Measurements from ENCODE around the gene ANKRD53. TPM values are rescaled to one million over a fixed set of nuclear protein-coding genes. Genes with fewer than 3 reads are reported as not detected.

The ANKRD53 gene
- total and polyA plus RNA-seq, 7 experiments from 2014 or later = 0.21 to 1.5 (median 0.63) TPM; not detected in 3

- H3K4me3 Mint-ChIP-seq = no peak overlapping the region
- peak overlapping the region in 3 of 9 donors; percentile 1 to 76 (median 65) for H3K27ac Mint-ChIP-seq
- Histone ChIP-seq H3K27ac (ENCODE audit: low read depth, low read length) (no peak overlapping the region), H3K36me3 (ENCODE audit: control insufficient read depth in 2 of 3, insufficient read depth in 3 of 3, low read length in 3 of 3) (peaks cover 12 to 45% (median 27%) of the 10 kb centered on the region in 3 experiments), H3K4me3 (ENCODE audit: low read length) (no peak overlapping the region), H3K4me1 (ENCODE audit: control insufficient read depth in 2 of 2, insufficient read depth in 2 of 2, low read length in 2 of 2) (no peaks in the 10 kb centered on the region), H3K9me3 (ENCODE audit: control insufficient read depth in 2 of 3, low read length in 3 of 3) (no peaks in the 10 kb centered on the region), H3K27me3 (ENCODE audit: control insufficient read depth in 2 of 2, insufficient read depth in 2 of 2, low read length in 2 of 2) (no peaks in the 10 kb centered on the region)
- ATAC-seq = no peak
- ChIA-PET POLR2A (interaction anchor here (1.1 to 1.2 kb wide), 2 partner anchors 9 kb away, joined by 3 read pairs; partner anchors contain the start of gene TEX261), CTCF (interaction anchor here (0.7 to 2.1 kb wide), 3 partner anchors 10 to 23 kb away, joined by 3 to 24 read pairs (median 3); no protein-coding TSS in a partner anchor)
- H3K9me3 Mint-ChIP-seq = no peaks in the 10 kb centered on the region
- H3K36me3 Mint-ChIP-seq = peaks cover 0 to 28% (median 6%) of the 10 kb centered on the region in 5 donors
- peaks cover 7 to 22% (median 18%) of the 10 kb centered on the region in 7 donors for H3K4me1 Mint-ChIP-seq
- intact Hi-C loops (cut with micrococcal nuclease) = loop anchor here (1.0 kb wide), 4 partner anchors 9 to 20 kb away; partner anchors contain the start of gene TEX261 (in 1 of the 2)
- DNase-seq = no peak
- H3K27me3 Mint-ChIP-seq = no peaks in the 10 kb centered on the region
Observed at GRCh38 chr2:70985283-70985688, 6.9 kb downstream of the ANKRD53 start.

GRCh38 chr2:70985956-70986355 lies 7.5 kb downstream of the ANKRD53 start:
- H3K9me3 Mint-ChIP-seq = no peaks in the 10 kb centered on the region
- H3K27me3 ChIP-seq (ENCODE audit: control insufficient read depth in 2 of 2, insufficient read depth in 2 of 2, low read length in 2 of 2) = no peaks in the 10 kb centered on the region
- H3K4me3 ChIP-seq (ENCODE audit: low read length) = no peak overlapping the region
- CTCF ChIA-PET = interaction anchor here (0.7 to 1.4 kb wide), 2 partner anchors 23 to 83 kb away, joined by 3 to 4 read pairs; no protein-coding TSS in a partner anchor
- H3K27ac Mint-ChIP-seq = peak overlapping the region in 6 of 9 donors; percentile 1 to 65 (median 40)
- no peak overlapping the region for H3K27ac ChIP-seq (ENCODE audit: low read depth, low read length)
- intact Hi-C loops (cut with micrococcal nuclease) = loop anchor here (1.0 kb wide), 4 partner anchors 8 to 21 kb away; partner anchors contain the start of gene TEX261 (in 1 of the 2)
- H3K4me3 Mint-ChIP-seq = no peak overlapping the region
- POLR2A ChIA-PET = interaction anchor here (1.1 kb wide), 1 partner anchor 9 kb away, joined by 3 read pairs; the partner anchor contains the start of gene TEX261
- no peaks in the 10 kb centered on the region for H3K9me3 ChIP-seq (ENCODE audit: control insufficient read depth in 2 of 3, low read length in 3 of 3)
- peaks cover 7 to 24% (median 22%) of the 10 kb centered on the region in 7 donors for H3K4me1 Mint-ChIP-seq
- no peaks in the 10 kb centered on the region for H3K27me3 Mint-ChIP-seq
- peaks cover 15 to 52% (median 27%) of the 10 kb centered on the region in 3 experiments for H3K36me3 ChIP-seq (ENCODE audit: control insufficient read depth in 2 of 3, insufficient read depth in 3 of 3, low read length in 3 of 3)
- ATAC-seq = no peak
- H3K4me1 ChIP-seq (ENCODE audit: control insufficient read depth in 2 of 2, insufficient read depth in 2 of 2, low read length in 2 of 2) = no peaks in the 10 kb centered on the region
- peaks cover 0 to 32% (median 6%) of the 10 kb centered on the region in 5 donors for H3K36me3 Mint-ChIP-seq
- no peak for DNase-seq

- no peaks in the 10 kb centered on the region for H3K4me1 ChIP-seq (ENCODE audit: control insufficient read depth in 2 of 2, insufficient read depth in 2 of 2, low read length in 2 of 2)
- DNase-seq (peak in 1 of 9 donors; percentile 18), ATAC-seq (no peak)
- H3K4me3 Mint-ChIP-seq = no peak overlapping the region
- no peaks in the 10 kb centered on the region for H3K9me3 Mint-ChIP-seq
- no peaks in the 10 kb centered on the region for H3K27me3 ChIP-seq (ENCODE audit: control insufficient read depth in 2 of 2, insufficient read depth in 2 of 2, low read length in 2 of 2)
- CTCF ChIA-PET = no interaction called here
- H3K4me1 Mint-ChIP-seq = peaks cover 11 to 30% (median 28%) of the 10 kb centered on the region in 7 donors
- H3K4me3 ChIP-seq (ENCODE audit: low read length) = no peak overlapping the region
- no peak overlapping the region for H3K27ac ChIP-seq (ENCODE audit: low read depth, low read length)
- no peaks in the 10 kb centered on the region for H3K27me3 Mint-ChIP-seq
- peaks cover 15 to 59% (median 27%) of the 10 kb centered on the region in 3 experiments for H3K36me3 ChIP-seq (ENCODE audit: control insufficient read depth in 2 of 3, insufficient read depth in 3 of 3, low read length in 3 of 3)
- H3K36me3 Mint-ChIP-seq = peaks cover 0 to 37% (median 10%) of the 10 kb centered on the region in 5 donors
- intact Hi-C loops (cut with micrococcal nuclease) = no loop called here
- H3K27ac Mint-ChIP-seq = peak overlapping the region in 4 of 9 donors; percentile 1 to 56 (median 8)
- POLR2A ChIA-PET = interaction anchor here (1.1 kb wide), 1 partner anchor 8 kb away, joined by 3 read pairs; the partner anchor contains the start of gene TEX261
- no peaks in the 10 kb centered on the region for H3K9me3 ChIP-seq (ENCODE audit: control insufficient read depth in 2 of 3, low read length in 3 of 3)
Observed at GRCh38 chr2:70986499-70987189, 8.2 kb downstream of the ANKRD53 start.

- Histone ChIP-seq H3K27ac (ENCODE audit: low read depth, low read length) (no peak overlapping the region), H3K9me3 (ENCODE audit: control insufficient read depth in 2 of 3, low read length in 3 of 3) (no peaks in the 10 kb centered on the region), H3K4me1 (ENCODE audit: control insufficient read depth in 2 of 2, insufficient read depth in 2 of 2, low read length in 2 of 2) (no peaks in the 10 kb centered on the region), H3K36me3 (ENCODE audit: control insufficient read depth in 2 of 3, insufficient read depth in 3 of 3, low read length in 3 of 3) (peaks cover 15 to 62% (median 27%) of the 10 kb centered on the region in 3 experiments), H3K27me3 (ENCODE audit: control insufficient read depth in 2 of 2, insufficient read depth in 2 of 2, low read length in 2 of 2) (no peaks in the 10 kb centered on the region), H3K4me3 (ENCODE audit: low read length) (no peak overlapping the region)
- intact Hi-C loops (cut with micrococcal nuclease) = no loop called here
- DNase-seq (no peak), ATAC-seq (no peak)
- peak overlapping the region in 2 of 9 donors; percentile 11 to 70 for H3K27ac Mint-ChIP-seq
- CTCF ChIA-PET = no interaction called here
- H3K36me3 Mint-ChIP-seq = peaks cover 0 to 39% (median 11%) of the 10 kb centered on the region in 5 donors
- H3K4me3 Mint-ChIP-seq = no peak overlapping the region
- no peaks in the 10 kb centered on the region for H3K27me3 Mint-ChIP-seq
- POLR2A ChIA-PET = no interaction called here
- peaks cover 15 to 36% (median 30%) of the 10 kb centered on the region in 7 donors for H3K4me1 Mint-ChIP-seq
- no peaks in the 10 kb centered on the region for H3K9me3 Mint-ChIP-seq
Observed at GRCh38 chr2:70987386-70987785, 9.0 kb downstream of the ANKRD53 start.

- DNase-seq = peak in 1 of 9 donors; percentile 8
- Histone ChIP-seq H3K9me3 (ENCODE audit: control insufficient read depth in 2 of 3, low read length in 3 of 3) (no peaks in the 10 kb centered on the region), H3K4me3 (ENCODE audit: low read length) (no peak overlapping the region), H3K27me3 (ENCODE audit: control insufficient read depth in 2 of 2, insufficient read depth in 2 of 2, low read length in 2 of 2) (no peaks in the 10 kb centered on the region), H3K36me3 (ENCODE audit: control insufficient read depth in 2 of 3, insufficient read depth in 3 of 3, low read length in 3 of 3) (peaks cover 15 to 62% (median 27%) of the 10 kb centered on the region in 3 experiments), H3K27ac (ENCODE audit: low read depth, low read length) (no peak overlapping the region), H3K4me1 (ENCODE audit: control insufficient read depth in 2 of 2, insufficient read depth in 2 of 2, low read length in 2 of 2) (peaks cover 5% of the 10 kb centered on the region in 2 donors)
- H3K36me3 Mint-ChIP-seq = peaks cover 0 to 41% (median 11%) of the 10 kb centered on the region in 5 donors
- CTCF ChIA-PET = interaction anchor here (1.7 kb wide), 1 partner anchor 10 kb away, joined by 5 read pairs; no protein-coding TSS in a partner anchor
- POLR2A ChIA-PET = no interaction called here
- no peaks in the 10 kb centered on the region for H3K9me3 Mint-ChIP-seq
- H3K27ac Mint-ChIP-seq = peak overlapping the region in 2 of 9 donors; percentile 70 to 84
- no peaks in the 10 kb centered on the region for H3K27me3 Mint-ChIP-seq
- peaks cover 20 to 41% (median 37%) of the 10 kb centered on the region in 7 donors for H3K4me1 Mint-ChIP-seq
- intact Hi-C loops (cut with micrococcal nuclease) = no loop called here
- ATAC-seq = no peak
- H3K4me3 Mint-ChIP-seq = no peak overlapping the region
Observed at GRCh38 chr2:70988151-70988550, 9.7 kb downstream of the ANKRD53 start.

- Histone ChIP-seq H3K27ac (ENCODE audit: low read depth, low read length) (no peak overlapping the region), H3K9me3 (ENCODE audit: control insufficient read depth in 2 of 3, low read length in 3 of 3) (no peaks in the 10 kb centered on the region), H3K27me3 (ENCODE audit: control insufficient read depth in 2 of 2, insufficient read depth in 2 of 2, low read length in 2 of 2) (no peaks in the 10 kb centered on the region), H3K4me1 (ENCODE audit: control insufficient read depth in 2 of 2, insufficient read depth in 2 of 2, low read length in 2 of 2) (peaks cover 14% of the 10 kb centered on the region in 2 donors), H3K36me3 (ENCODE audit: control insufficient read depth in 2 of 3, insufficient read depth in 3 of 3, low read length in 3 of 3) (peaks cover 15 to 62% (median 27%) of the 10 kb centered on the region in 3 experiments), H3K4me3 (ENCODE audit: low read length) (no peak overlapping the region)
- CTCF ChIA-PET = interaction anchor here (1.7 kb wide), 1 partner anchor 9 kb away, joined by 5 read pairs; no protein-coding TSS in a partner anchor
- peaks cover 26 to 50% (median 45%) of the 10 kb centered on the region in 7 donors for H3K4me1 Mint-ChIP-seq
- no peaks in the 10 kb centered on the region for H3K9me3 Mint-ChIP-seq
- intact Hi-C loops (cut with micrococcal nuclease) = no loop called here
- H3K4me3 Mint-ChIP-seq = no peak overlapping the region
- H3K27me3 Mint-ChIP-seq = no peaks in the 10 kb centered on the region
- ATAC-seq = no peak
- peaks cover 0 to 43% (median 11%) of the 10 kb centered on the region in 5 donors for H3K36me3 Mint-ChIP-seq
- peak in 1 of 9 donors; percentile 18 for DNase-seq
- H3K27ac Mint-ChIP-seq = peak overlapping the region in 4 of 9 donors; percentile 8 to 84 (median 54)
- POLR2A ChIA-PET = interaction anchor here (1.0 kb wide), 1 partner anchor 11 kb away, joined by 3 read pairs; the partner anchor contains the start of gene ANKRD53
Observed at GRCh38 chr2:70988726-70989648, 10.6 kb downstream of the ANKRD53 start.
